Measurements from ENCODE around the gene JADE2.
"Not testable (repeated sequence)": the region's sequence is repeated elsewhere in the genome, so short reads cannot be mapped to it uniquely, and the experiment has no call there.

The JADE2 gene

GRCh38 chr5:134524826-134525682, at the start of gene JADE2:
Gene JADE2 (plus strand): TSS chr5:134525670. CDS start chr5:134535858, 10,188 bp downstream.
- peak; percentile 51 for DNase-seq

- no peak for DNase-seq
Measured at GRCh38 chr5:134477462-134478245, 47.8 kb upstream of the JADE2 start.

- no peak for DNase-seq
Measured at GRCh38 chr5:134479839-134480238, 45.6 kb upstream of the JADE2 start.

- DNase-seq, result no peak
Measured at GRCh38 chr5:134489227-134489944, 36.1 kb upstream of the JADE2 start.

- no peak for DNase-seq
Measured at GRCh38 chr5:134490255-134490924, 35.1 kb upstream of the JADE2 start.

- no peak for DNase-seq
Measured at GRCh38 chr5:134490925-134491271, 34.6 kb upstream of the JADE2 start.

GRCh38 chr5:134491841-134492442, 33.5 kb upstream of the JADE2 start:
- no peak for DNase-seq

- DNase-seq, result no peak
Measured at GRCh38 chr5:134492568-134492967, 32.9 kb upstream of the JADE2 start.

- no peak for DNase-seq
Measured at GRCh38 chr5:134493461-134494055, 31.9 kb upstream of the JADE2 start.

GRCh38 chr5:134494780-134495179, 30.7 kb upstream of the JADE2 start:
- DNase-seq, result no peak

- DNase-seq, result not testable (repeated sequence)
Measured at GRCh38 chr5:134499905-134500304, 25.6 kb upstream of the JADE2 start.

GRCh38 chr5:134500699-134501430, 24.6 kb upstream of the JADE2 start:
- no peak for DNase-seq

- DNase-seq, result no peak
Measured at GRCh38 chr5:134502259-134502658, 23.2 kb upstream of the JADE2 start.

- peak; percentile 71 for DNase-seq
Measured at GRCh38 chr5:134503088-134503936, 22.2 kb upstream of the JADE2 start.

- no peak for DNase-seq
Measured at GRCh38 chr5:134503937-134504437, 21.5 kb upstream of the JADE2 start.

- DNase-seq, result no peak
Measured at GRCh38 chr5:134504629-134505300, 20.7 kb upstream of the JADE2 start.

GRCh38 chr5:134506054-134507039, 19.1 kb upstream of the JADE2 start:
- DNase-seq, result peak; percentile 23

- no peak for DNase-seq
Measured at GRCh38 chr5:134507452-134507851, 18.0 kb upstream of the JADE2 start.

Measured in GOT3 (cell line).